Activated CD4-positive, alpha-beta T cell treated with anti-CD3 and anti-CD28 coated beads for 24 hours (primary cell): Measurements from ENCODE around the gene TMUB2.

Experiments used
- DNase-seq, 2 donors: peaks; one replicate each; pipeline ENCODE4 v3.0.0-alpha.2; 2020; ENCODE audit warnings: low read depth in 2 of 2

TMUB2 gene

GRCh38 chr17:44176671-44177501 is 9.9 kb upstream of the TMUB2 start:
- no peak for DNase-seq

- DNase-seq = no peak
Measured at GRCh38 chr17:44177640-44178039, 9.1 kb upstream of the TMUB2 start.

GRCh38 chr17:44178133-44178532 is 8.6 kb upstream of the TMUB2 start:
- DNase-seq = no peak

- DNase-seq = no peak
Measured at GRCh38 chr17:44183024-44183423, 3.7 kb upstream of the TMUB2 start.

GRCh38 chr17:44184212-44184810 is 2.5 kb upstream of the TMUB2 start:
- DNase-seq = no peak

- DNase-seq = peak in 1 of 2 donors; percentile 71
Measured at GRCh38 chr17:44187131-44187899, 543 bp downstream of the TMUB2 start.

- DNase-seq = no peak
Measured at GRCh38 chr17:44188576-44189403, 2.0 kb downstream of the TMUB2 start.

GRCh38 chr17:44190481-44190880 is 3.7 kb downstream of the TMUB2 start:
- no peak for DNase-seq

- no peak for DNase-seq
Measured at GRCh38 chr17:44191369-44191768, 4.6 kb downstream of the TMUB2 start.

- DNase-seq = no peak
Measured at GRCh38 chr17:44191941-44192496, 5.2 kb downstream of the TMUB2 start.

GRCh38 chr17:44192750-44193149 is 6.0 kb downstream of the TMUB2 start:
- DNase-seq = no peak

GRCh38 chr17:44193326-44194084 is 6.7 kb downstream of the TMUB2 start:
- DNase-seq = no peak

- DNase-seq = no peak
Measured at GRCh38 chr17:44197107-44197506, 10.3 kb downstream of the TMUB2 start.

GRCh38 chr17:44197980-44198720 is 11.4 kb downstream of the TMUB2 start:
- DNase-seq = no peak

- DNase-seq = no peak
Measured at GRCh38 chr17:44198721-44199552, 12.2 kb downstream of the TMUB2 start.

GRCh38 chr17:44199553-44200477 is 13.0 kb downstream of the TMUB2 start, which contains the start of gene ATXN7L3:
Gene ATXN7L3, minus strand, starts transcription at chr17:44199884. Its CDS starts 1,814 bp downstream, at chr17:44198070.
- DNase-seq = peak; percentile 99 to 100

- DNase-seq = no peak
Measured at GRCh38 chr17:44200478-44201155, 13.8 kb downstream of the TMUB2 start.
